Measurements from ENCODE around the gene LGALS7.

Gene LGALS7

DNA sequence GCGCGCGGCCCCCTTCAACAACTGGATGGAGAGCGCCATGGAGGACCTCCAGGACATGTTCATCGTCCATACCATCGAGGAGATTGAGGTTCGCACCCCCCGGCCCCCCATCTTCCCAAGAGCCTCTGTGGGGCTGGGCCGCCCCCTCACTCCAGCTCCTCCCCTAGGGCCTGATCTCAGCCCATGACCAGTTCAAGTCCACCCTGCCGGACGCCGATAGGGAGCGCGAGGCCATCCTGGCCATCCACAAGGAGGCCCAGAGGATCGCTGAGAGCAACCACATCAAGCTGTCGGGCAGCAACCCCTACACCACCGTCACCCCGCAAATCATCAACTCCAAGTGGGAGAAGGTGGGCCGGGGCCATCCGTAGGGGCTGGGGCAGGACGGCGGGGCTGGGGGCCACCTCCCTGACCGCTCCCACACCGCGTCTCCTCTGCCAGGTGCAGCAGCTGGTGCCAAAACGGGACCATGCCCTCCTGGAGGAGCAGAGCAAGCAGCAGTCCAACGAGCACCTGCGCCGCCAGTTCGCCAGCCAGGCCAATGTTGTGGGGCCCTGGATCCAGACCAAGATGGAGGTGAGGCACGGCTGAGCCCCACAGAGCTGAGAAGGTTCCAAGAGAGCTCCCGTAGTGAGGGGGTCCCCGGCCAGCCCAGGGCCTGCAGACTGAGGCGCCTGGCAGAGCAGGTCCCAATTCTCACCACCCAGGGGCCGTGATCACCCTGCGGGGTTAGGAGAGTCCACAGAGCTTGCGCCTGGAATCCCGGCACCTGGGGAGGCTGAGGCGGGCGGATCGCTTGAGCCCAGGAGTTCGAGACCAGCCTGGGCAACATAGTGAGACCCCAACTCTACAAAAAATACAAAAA is 49.1 kb downstream of the LGALS7 start:
- no peak for ATAC-seq (ENCODE audit: low read depth)
- Histone ChIP-seq H3K27ac (ENCODE audit: poor library complexity, severe bottlenecking) (no peak overlapping the region), H3K4me3 (ENCODE audit: severe bottlenecking) (no peak overlapping the region), H3K27me3 (ENCODE audit: insufficient read depth, poor library complexity, severe bottlenecking) (no peaks in the 10 kb centered on the region), H3K4me1 (ENCODE audit: insufficient read depth, poor library complexity, severe bottlenecking) (no peaks in the 10 kb centered on the region), H3K36me3 (ENCODE audit: low read depth) (peaks cover 98% of the 10 kb centered on the region), H3K9me3 (ENCODE audit: severe bottlenecking) (no peaks in the 10 kb centered on the region)
- TF ChIP-seq, protein P1, sequence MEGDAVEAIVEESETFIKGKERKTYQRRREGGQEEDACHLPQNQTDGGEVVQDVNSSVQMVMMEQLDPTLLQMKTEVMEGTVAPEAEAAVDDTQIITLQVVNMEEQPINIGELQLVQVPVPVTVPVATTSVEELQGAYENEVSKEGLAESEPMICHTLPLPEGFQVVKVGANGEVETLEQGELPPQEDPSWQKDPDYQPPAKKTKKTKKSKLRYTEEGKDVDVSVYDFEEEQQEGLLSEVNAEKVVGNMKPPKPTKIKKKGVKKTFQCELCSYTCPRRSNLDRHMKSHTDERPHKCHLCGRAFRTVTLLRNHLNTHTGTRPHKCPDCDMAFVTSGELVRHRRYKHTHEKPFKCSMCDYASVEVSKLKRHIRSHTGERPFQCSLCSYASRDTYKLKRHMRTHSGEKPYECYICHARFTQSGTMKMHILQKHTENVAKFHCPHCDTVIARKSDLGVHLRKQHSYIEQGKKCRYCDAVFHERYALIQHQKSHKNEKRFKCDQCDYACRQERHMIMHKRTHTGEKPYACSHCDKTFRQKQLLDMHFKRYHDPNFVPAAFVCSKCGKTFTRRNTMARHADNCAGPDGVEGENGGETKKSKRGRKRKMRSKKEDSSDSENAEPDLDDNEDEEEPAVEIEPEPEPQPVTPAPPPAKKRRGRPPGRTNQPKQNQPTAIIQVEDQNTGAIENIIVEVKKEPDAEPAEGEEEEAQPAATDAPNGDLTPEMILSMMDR (IDR thresholded peaks at IDR 0.05; ENCODE audit: poor library complexity, severe bottlenecking) = no peak
- no peak for DNase-seq (ENCODE audit: low spot score)

DNA sequence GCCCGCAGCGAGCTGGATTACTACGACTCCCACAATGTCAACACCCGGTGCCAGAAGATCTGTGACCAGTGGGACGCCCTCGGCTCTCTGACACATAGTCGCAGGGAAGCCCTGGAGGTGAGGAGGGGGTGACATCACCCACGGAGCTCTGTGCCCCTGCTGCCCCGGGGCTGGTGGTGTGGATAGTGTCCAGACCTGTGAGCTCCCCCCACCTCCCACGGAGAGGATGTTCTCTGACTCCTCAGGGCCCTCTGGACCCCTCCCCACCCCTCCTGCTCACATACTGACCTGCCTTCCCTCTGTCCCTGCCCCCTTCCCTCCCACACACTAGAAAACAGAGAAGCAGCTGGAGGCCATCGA is 49.7 kb downstream of the LGALS7 start:
- DNase-seq (ENCODE audit: low spot score) = no peak
- no peak overlapping the region for H3K27ac ChIP-seq (ENCODE audit: poor library complexity, severe bottlenecking)
- no peaks in the 10 kb centered on the region for H3K9me3 ChIP-seq (ENCODE audit: severe bottlenecking)
- peaks cover 98% of the 10 kb centered on the region for H3K36me3 ChIP-seq (ENCODE audit: low read depth)
- H3K4me3 ChIP-seq (ENCODE audit: severe bottlenecking) = no peak overlapping the region
- TF ChIP-seq, protein P1 (IDR thresholded peaks at IDR 0.05; ENCODE audit: poor library complexity, severe bottlenecking) = no peak
- H3K4me1 ChIP-seq (ENCODE audit: insufficient read depth, poor library complexity, severe bottlenecking) = no peaks in the 10 kb centered on the region
- H3K27me3 ChIP-seq (ENCODE audit: insufficient read depth, poor library complexity, severe bottlenecking) = no peaks in the 10 kb centered on the region
- no peak for ATAC-seq (ENCODE audit: low read depth)

DNA sequence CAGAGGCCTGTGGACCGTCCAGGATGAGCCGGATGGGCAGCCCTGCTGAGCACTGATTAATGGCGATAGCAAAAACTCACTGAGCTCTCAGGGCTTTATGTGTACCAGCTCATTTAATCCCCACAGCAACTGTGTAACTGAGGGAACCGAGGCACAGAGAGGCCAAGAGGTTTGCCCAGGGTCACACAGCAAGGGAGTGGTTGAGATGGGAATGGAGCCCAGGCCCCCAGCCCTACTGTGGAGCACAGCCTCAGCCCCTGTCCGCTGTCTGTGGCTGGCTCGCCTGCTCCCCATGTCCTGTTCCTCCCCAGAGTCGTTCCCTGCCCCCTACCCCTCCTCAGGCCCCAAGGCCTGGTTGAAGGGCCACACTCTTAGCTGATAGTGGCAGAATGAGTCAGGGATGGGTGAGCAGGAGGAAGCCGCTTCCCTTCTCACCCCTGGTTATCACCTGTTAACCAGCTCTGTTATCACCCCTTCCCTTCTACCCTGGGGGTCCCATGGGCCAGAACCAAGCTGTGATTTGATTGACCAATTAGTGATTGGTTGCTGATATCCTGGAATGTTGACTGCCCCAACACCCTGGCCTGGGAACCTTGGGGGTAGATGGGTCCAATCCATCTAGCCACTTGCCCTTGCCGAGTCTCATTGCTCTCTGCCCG is 50.2 kb downstream of the LGALS7 start:
- H3K27me3 ChIP-seq (ENCODE audit: insufficient read depth, poor library complexity, severe bottlenecking) = no peaks in the 10 kb centered on the region
- no peak overlapping the region for H3K27ac ChIP-seq (ENCODE audit: poor library complexity, severe bottlenecking)
- peaks cover 100% of the 10 kb centered on the region for H3K36me3 ChIP-seq (ENCODE audit: low read depth)
- no peaks in the 10 kb centered on the region for H3K4me1 ChIP-seq (ENCODE audit: insufficient read depth, poor library complexity, severe bottlenecking)
- ATAC-seq (ENCODE audit: low read depth) (no peak), DNase-seq (ENCODE audit: low spot score) (no peak)
- H3K9me3 ChIP-seq (ENCODE audit: severe bottlenecking) = no peaks in the 10 kb centered on the region
- TF ChIP-seq, protein P1 (IDR thresholded peaks at IDR 0.05; ENCODE audit: poor library complexity, severe bottlenecking) = no peak
- H3K4me3 ChIP-seq (ENCODE audit: severe bottlenecking) = no peak overlapping the region

DNA sequence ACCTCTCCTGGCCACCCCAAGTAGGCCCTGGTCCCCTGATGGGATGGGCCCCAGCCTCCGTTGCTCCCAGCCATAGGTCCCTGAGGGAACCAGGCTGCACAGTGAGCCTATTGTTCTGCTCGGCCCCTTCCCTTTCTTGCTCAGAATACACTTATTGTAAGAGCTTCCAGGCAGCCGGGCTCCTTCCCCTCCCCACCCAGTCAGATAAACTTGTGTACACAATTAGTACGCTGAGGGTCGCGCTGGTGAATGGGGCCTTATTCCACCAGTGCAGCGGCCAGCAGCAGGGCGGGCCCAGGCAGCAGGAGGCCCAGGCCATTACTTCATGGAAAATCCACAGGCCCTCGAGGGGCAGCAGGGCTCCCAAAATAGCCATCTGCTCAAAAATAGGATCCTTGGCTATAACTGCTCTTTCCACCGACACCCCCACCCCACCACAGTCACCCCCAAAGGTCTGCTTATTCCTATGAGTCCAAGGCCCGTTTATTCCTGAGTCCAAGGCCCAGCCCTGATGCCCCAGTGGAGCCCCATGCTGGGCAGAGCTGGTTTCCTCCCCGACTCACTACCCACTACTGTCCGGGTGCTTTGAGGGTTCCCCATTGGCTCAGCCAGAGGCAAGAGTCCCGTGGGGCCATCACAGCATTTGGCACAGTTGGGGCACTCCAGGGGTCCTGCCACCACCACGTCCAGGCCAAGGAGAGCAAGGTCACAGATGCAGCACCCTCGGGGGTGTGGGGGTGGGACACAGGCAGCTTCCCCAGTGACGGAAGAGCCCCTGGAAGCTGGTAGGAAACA is 51.1 kb downstream of the LGALS7 start:
- H3K36me3 ChIP-seq (ENCODE audit: low read depth) = peaks cover 100% of the 10 kb centered on the region
- H3K4me1 ChIP-seq (ENCODE audit: insufficient read depth, poor library complexity, severe bottlenecking) = no peaks in the 10 kb centered on the region
- no peak overlapping the region for H3K27ac ChIP-seq (ENCODE audit: poor library complexity, severe bottlenecking)
- no peaks in the 10 kb centered on the region for H3K9me3 ChIP-seq (ENCODE audit: severe bottlenecking)
- no peak for ATAC-seq (ENCODE audit: low read depth)
- no peak overlapping the region for H3K4me3 ChIP-seq (ENCODE audit: severe bottlenecking)
- TF ChIP-seq, protein P1 (IDR thresholded peaks at IDR 0.05; ENCODE audit: poor library complexity, severe bottlenecking) = no peak
- no peaks in the 10 kb centered on the region for H3K27me3 ChIP-seq (ENCODE audit: insufficient read depth, poor library complexity, severe bottlenecking)
- no peak for DNase-seq (ENCODE audit: low spot score)

All from RWPE2 (cell line).